ENCODE measurements around the gene CBR1.

Gene CBR1

GRCh38 chr21:36092681-36093080, 22.9 kb downstream of the CBR1 start:
- TF ChIP-seq GABPA (IDR thresholded peaks at IDR 0.05; ENCODE audit: low read depth) (no peak), SPI1 (IDR thresholded peaks at IDR 0.05; ENCODE audit: borderline replicate concordance, low read depth) (no peak), POLR2AphosphoS5 (IDR thresholded peaks at IDR 0.05; ENCODE audit: low read depth) (no peak), REST (IDR thresholded peaks at IDR 0.05; ENCODE audit: insufficient replicate concordance, low read depth) (no peak), CTCF (IDR thresholded peaks at IDR 0.05; ENCODE audit: insufficient read depth, low read length) (no peak)
- DNase-seq (ENCODE audit: low read depth in 1 of 2, low spot score in 1 of 2): no peak
- no peak overlapping the region for H3K4me3 ChIP-seq (replicated peaks; ENCODE audit: insufficient read depth, low read length)
- no peak overlapping the region for H3K27ac ChIP-seq (replicated peaks)
- H3K27me3 ChIP-seq (ENCODE audit: insufficient read depth, poor library complexity, severe bottlenecking): no peaks in the 10 kb centered on the region

GRCh38 chr21:36093512-36093911, 23.7 kb downstream of the CBR1 start:
- TF ChIP-seq GABPA (IDR thresholded peaks at IDR 0.05; ENCODE audit: low read depth) (no peak), POLR2AphosphoS5 (IDR thresholded peaks at IDR 0.05; ENCODE audit: low read depth) (no peak), SPI1 (IDR thresholded peaks at IDR 0.05; ENCODE audit: borderline replicate concordance, low read depth) (no peak), CTCF (IDR thresholded peaks at IDR 0.05; ENCODE audit: insufficient read depth, low read length) (no peak), REST (IDR thresholded peaks at IDR 0.05; ENCODE audit: insufficient replicate concordance, low read depth) (no peak)
- no peak overlapping the region for H3K27ac ChIP-seq (replicated peaks)
- H3K27me3 ChIP-seq (ENCODE audit: insufficient read depth, poor library complexity, severe bottlenecking): no peaks in the 10 kb centered on the region
- no peak for DNase-seq (ENCODE audit: low read depth in 1 of 2, low spot score in 1 of 2)
- no peak overlapping the region for H3K4me3 ChIP-seq (replicated peaks; ENCODE audit: insufficient read depth, low read length)

- H3K4me3 ChIP-seq (replicated peaks; ENCODE audit: insufficient read depth, low read length): no peak overlapping the region
- TF ChIP-seq REST (IDR thresholded peaks at IDR 0.05; ENCODE audit: insufficient replicate concordance, low read depth) (no peak), POLR2AphosphoS5 (IDR thresholded peaks at IDR 0.05; ENCODE audit: low read depth) (no peak), SPI1 (IDR thresholded peaks at IDR 0.05; ENCODE audit: borderline replicate concordance, low read depth) (no peak), CTCF (IDR thresholded peaks at IDR 0.05; ENCODE audit: insufficient read depth, low read length) (no peak), GABPA (IDR thresholded peaks at IDR 0.05; ENCODE audit: low read depth) (no peak)
- H3K27me3 ChIP-seq (ENCODE audit: insufficient read depth, poor library complexity, severe bottlenecking): no peaks in the 10 kb centered on the region
- no peak for DNase-seq (ENCODE audit: low read depth in 1 of 2, low spot score in 1 of 2)
- H3K27ac ChIP-seq (replicated peaks): no peak overlapping the region
Measured at GRCh38 chr21:36096398-36097290, 26.8 kb downstream of the CBR1 start.
